Superior temporal gyrus (tissue), 1 donor: ENCODE results near the gene MRPS33.
"Not testable (repeated sequence)": the region's sequence is repeated elsewhere in the genome, so short reads cannot be mapped to it uniquely, and the experiment has no call there.

Source experiments
- DNase-seq: peaks from one replicate; pipeline ENCODE4 v3.0.0-alpha.2; 2016; ENCODE audit errors: extremely low spot score

MRPS33 gene

DNA sequence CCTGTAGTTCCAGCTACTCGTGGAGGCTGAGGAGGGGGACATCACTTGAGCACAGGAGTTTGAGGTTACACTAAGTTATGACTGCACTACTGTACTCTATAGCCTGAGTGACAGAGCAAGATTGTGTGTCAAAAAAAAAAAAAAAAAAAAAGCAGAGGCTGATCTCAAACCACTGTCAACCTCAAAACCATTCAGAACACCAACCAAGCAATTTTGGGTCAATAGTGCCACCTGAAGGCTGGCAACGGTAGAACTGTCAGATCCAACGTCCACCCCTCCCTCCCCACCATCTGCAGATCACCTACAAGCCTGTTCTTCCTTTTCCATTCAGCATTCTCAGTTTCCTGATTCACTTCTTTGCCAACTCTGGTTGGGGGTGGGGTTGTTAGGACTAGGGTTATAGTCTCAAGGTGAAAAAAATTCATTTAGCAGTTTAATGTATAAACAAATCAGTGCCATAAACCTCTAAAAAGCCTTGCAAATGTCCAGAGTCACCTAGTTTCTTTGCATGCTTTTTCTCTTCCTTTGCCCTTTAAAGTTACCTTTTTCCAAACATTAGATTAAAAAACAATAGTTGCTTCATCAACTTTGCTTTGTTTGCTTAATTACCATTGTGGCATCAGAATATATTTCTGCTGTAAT lies 2.6 kb downstream of the MRPS33 start:
- DNase-seq, result peak; percentile 84

DNA sequence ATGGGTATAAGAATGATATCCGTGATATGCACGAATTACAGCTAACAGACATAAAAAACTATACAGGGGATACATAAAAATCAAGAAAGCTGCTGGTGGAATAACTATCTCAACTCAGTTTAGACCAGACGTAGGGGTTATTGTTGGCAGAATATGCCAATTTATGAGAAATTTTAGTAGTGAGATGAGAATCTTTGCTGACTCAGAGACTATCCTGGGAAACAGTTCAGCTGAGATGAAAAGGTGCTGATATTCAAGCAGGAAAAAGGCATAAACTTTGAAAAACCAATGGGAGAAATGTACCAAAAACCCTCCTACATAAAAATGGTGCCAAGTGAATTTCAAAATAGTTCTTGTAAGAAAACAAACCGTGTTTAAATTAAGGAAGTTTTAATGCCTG lies 3.3 kb downstream of the MRPS33 start:
- DNase-seq, result peak; percentile 20

GRCh38 chr7:141003172-141004065 lies 11.3 kb downstream of the MRPS33 start:
- DNase-seq, result no peak

- no peak for DNase-seq
Observed at GRCh38 chr7:141001546-141001945, 13.2 kb downstream of the MRPS33 start.

- no peak for DNase-seq
Observed at GRCh38 chr7:141001122-141001521, 13.6 kb downstream of the MRPS33 start.

GRCh38 chr7:140998715-140999114 lies 16.0 kb downstream of the MRPS33 start:
- no peak for DNase-seq

- DNase-seq, result no peak
Observed at GRCh38 chr7:140992422-140992821, 22.3 kb downstream of the MRPS33 start.

GRCh38 chr7:140990193-140990962 lies 24.4 kb downstream of the MRPS33 start:
- DNase-seq, result no peak

DNA sequence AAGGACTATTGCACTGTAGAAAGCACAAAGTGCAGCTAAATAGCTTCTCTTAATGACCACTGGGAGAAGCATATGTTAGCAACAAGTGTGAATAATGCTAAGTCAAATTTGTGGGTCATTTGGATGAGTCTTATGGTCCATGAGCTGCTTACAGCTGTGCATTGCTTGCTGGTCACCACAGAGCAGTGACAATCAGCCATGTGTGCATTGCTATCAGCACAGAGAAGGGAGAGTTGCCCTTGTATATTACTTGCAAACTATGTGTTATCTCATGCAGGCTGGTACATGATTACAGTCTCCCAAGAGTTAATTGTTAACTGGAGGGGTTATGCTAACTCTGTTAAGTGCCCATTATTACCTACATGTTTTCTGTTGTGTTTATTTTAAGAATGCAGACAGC lies 25.7 kb downstream of the MRPS33 start:
- no peak for DNase-seq

DNA sequence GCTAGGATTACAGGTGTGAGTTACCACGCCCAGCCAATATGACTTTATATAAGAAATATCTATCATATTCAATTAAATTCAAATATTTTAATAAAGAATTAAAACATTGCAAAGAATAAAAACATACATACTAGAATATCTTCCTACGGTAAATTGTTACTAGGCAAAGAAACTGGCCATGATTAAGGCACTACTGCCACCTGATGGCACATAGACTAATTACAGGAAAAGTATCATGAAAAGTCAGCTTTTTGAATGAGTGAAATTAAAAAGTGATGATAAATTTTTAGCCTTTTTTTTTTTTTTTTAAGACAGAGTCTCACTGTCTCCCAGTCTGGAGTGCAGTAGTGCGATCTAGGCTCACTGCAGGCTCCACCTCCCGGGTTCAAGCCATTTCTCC lies 30.9 kb downstream of the MRPS33 start:
- DNase-seq, result no peak

DNA sequence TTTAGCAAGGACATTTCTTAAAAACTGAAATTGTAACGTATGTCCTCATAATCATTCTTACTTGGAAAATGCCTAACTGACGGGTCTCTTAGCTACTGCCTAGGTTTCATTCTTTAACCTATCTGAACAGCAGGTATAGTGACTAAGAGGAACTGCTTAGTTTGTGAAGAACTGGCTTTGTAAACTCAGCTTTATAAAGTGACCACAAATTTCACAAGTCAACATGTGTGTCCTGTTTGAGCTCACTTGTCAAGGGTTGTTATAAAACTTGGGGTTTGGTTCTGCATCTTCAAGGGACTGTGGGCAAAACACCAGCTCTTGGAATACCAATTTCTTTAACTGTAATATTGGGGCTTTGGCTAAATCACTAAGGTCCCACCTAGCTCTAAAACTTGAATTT lies 32.2 kb downstream of the MRPS33 start:
- no peak for DNase-seq

- DNase-seq, result no peak
Observed at GRCh38 chr7:140981951-140982350, 32.8 kb downstream of the MRPS33 start.

DNA sequence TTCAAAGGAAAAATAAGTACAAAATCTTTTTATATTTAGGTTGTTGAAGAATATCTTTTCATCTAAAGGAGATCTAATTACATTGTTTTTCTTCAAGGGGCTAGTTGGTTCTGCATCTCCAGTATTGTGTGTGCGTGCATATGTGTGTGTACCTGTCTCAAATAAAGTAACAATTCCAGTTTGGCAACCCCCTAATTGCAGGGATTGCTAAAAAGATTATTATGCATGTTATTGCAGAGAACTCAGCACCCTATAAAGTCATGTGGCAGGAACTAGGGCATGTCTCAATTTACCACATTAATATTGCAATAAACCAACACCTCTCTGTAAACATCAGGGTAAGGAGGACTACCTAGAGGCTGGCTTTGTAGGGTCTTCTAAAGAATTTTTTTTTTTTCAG lies 37.0 kb downstream of the MRPS33 start:
- DNase-seq, result no peak

DNA sequence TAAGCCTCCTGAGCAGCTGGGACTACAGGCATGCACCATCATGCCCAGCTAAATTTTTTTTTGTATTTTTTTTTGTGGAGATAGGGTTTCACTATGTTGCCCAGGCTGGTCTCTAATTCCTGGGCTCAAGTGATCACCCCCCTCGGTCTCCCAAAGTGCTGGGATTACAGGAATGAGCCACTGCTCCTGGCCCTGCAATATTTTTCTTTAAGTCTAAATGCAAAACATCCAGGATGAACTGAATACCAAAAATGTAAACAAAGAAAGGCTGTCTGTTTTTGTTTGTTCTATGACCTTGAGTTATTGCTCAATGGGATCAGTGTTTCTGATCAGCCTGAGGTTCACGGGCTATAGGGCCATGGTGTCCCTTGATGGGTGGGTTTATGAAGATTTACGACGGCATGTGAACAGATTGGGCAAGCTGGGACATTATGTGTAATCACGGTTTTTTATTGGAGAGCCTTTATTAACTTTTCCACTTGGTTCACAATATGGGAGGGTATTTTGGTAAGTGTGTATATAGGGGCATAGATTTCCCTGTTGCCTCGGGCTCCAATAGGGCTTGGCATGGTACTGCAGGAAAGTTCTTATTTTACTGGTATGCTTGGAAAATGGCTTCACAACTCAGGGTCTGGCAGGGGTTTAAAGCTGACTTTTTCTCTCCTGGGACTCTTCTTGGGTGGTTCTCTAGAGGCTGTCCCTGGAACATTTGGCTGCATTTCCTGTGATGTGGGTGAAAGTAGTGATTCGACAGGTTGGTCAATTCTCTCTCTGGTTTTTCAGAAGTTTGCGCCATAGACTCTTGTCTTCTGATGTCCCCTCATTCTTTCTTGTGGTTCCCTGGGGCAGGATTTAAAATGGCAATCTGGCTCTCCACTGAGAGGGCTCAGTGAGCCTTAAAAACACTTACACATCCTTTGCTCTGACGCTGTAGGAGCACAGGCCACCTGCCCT lies 41.6 kb downstream of the MRPS33 start:
- no peak for DNase-seq

GRCh38 chr7:140972344-140972743 lies 42.4 kb downstream of the MRPS33 start:
- no peak for DNase-seq

- no peak for DNase-seq
Observed at GRCh38 chr7:140967438-140967837, 47.3 kb downstream of the MRPS33 start.

- no peak for DNase-seq
Observed at GRCh38 chr7:140966561-140967233, 48.1 kb downstream of the MRPS33 start.

DNA sequence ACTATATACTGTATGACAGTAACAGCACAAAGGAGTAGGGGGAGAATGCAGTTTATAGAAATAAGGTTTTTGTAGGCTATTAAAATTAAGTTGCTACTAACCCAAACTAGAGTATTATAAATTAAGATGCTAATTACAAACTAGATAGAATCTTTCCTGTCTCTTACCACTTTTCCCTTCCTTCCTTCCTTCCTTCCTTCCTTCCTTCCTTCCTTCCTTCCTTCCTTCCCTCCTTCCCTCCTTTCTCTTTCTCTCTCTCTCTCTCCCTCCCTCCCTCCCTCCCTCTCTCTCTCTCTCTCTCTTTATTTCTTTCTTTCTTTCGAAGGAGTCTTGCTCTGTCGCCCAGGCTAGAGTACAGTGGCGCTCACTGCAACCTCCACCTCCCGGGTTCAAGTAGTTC lies 53.6 kb downstream of the MRPS33 start:
- no peak for DNase-seq

GRCh38 chr7:140956997-140957396 lies 57.8 kb downstream of the MRPS33 start:
- DNase-seq, result not testable (repeated sequence)
